Endothelial cell of umbilical vein (primary cell): ENCODE results near the gene EEA1.

Experiments
- EZH2 ChIP-seq: IDR thresholded peaks from 2 replicates; pipeline ENCODE4 v1.6.1; 2012; ENCODE audit warnings: borderline replicate concordance, low read depth, mild to moderate bottlenecking, moderate library complexity, low read length, inconsistent platforms; ENCODE audit not compliant: severe bottlenecking
- POLR2A ChIP-seq: IDR thresholded peaks from 2 replicates; pipeline ENCODE4 v1.6.1; 2012; ENCODE audit warnings: low read depth, mild to moderate bottlenecking, control low read depth, low read length
- POLR2AphosphoS5 ChIP-seq: IDR thresholded peaks from 2 replicates; pipeline ENCODE4 v1.6.1; 2012; ENCODE audit warnings: low read depth, mild to moderate bottlenecking, control low read depth, low read length, moderate library complexity; ENCODE audit not compliant: insufficient read depth
- TF ChIP-seq, protein P1 (sequence below), 2 donors: IDR thresholded peaks; 1 replicate in 1 of 2; 2 replicates in 1 of 2; pipeline ENCODE4 v1.5.1; 2011; ENCODE audit warnings: low read length in 2 of 2, mild to moderate bottlenecking in 2 of 2, moderate library complexity in 2 of 2, control low read depth in 1 of 2, inconsistent platforms in 1 of 2, low read depth in 1 of 2; ENCODE audit not compliant: insufficient read depth in 1 of 2; ENCODE audit errors: extremely low read depth in 1 of 2

DNA sequence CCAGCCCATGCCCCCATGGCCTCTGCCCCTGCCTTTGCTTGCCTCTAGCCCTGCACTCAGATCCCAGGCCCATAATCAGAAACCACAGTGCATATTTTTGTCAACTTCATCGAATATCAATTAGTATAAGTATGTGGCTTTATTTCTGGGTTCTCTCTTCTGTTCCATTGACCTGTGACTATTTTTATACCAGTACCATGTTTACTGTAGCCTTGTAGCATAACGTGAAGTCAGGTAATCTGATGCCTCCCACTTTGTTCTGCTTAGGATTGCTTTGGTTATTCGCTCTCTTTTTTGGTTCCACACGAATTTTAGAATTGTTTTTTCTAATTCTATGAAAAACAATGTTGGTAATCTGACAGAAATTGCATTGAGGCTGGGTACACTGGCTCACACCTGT, 14.9 kb downstream of the EEA1 start:
- TF ChIP-seq, protein P1, sequence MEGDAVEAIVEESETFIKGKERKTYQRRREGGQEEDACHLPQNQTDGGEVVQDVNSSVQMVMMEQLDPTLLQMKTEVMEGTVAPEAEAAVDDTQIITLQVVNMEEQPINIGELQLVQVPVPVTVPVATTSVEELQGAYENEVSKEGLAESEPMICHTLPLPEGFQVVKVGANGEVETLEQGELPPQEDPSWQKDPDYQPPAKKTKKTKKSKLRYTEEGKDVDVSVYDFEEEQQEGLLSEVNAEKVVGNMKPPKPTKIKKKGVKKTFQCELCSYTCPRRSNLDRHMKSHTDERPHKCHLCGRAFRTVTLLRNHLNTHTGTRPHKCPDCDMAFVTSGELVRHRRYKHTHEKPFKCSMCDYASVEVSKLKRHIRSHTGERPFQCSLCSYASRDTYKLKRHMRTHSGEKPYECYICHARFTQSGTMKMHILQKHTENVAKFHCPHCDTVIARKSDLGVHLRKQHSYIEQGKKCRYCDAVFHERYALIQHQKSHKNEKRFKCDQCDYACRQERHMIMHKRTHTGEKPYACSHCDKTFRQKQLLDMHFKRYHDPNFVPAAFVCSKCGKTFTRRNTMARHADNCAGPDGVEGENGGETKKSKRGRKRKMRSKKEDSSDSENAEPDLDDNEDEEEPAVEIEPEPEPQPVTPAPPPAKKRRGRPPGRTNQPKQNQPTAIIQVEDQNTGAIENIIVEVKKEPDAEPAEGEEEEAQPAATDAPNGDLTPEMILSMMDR (IDR thresholded peaks at IDR 0.05; ENCODE audit: extremely low read depth in 1 of 2, insufficient read depth in 1 of 2, low read depth in 1 of 2, low read length in 2 of 2) = no peak
- TF ChIP-seq POLR2AphosphoS5 (no peak), POLR2A (no peak), EZH2 (no peak)
